Astrocyte (in vitro differentiated cells and primary cell): ENCODE results near the gene FLRT2. TPM values are rescaled to one million over a fixed set of nuclear protein-coding genes. Genes with fewer than 3 reads are reported as not detected.

Experiments
- DNase-seq: peaks from one replicate; pipeline ENCODE4 v3.0.0-alpha.2; 2010; ENCODE audit warnings: low read depth
- FAIRE-seq: peaks from 2 replicates; lab custom pipeline; 2011; peaks lifted over from hg19 to GRCh38; lab: Jason Lieb, UNC
- H2AFZ ChIP-seq: 2 replicates; pipeline ENCODE4 v1.6.0; 2012; ENCODE audit warnings: low read depth, low read length, inconsistent platforms
- H3K27ac ChIP-seq: 2 replicates; pipeline ENCODE4 v1.5.1; 2011; ENCODE audit warnings: low read depth, low read length, inconsistent platforms
- H3K27me3 ChIP-seq: 2 replicates; pipeline ENCODE4 v1.6.0; 2011; ENCODE audit warnings: low read length, inconsistent platforms; ENCODE audit not compliant: insufficient read depth
- H3K36me3 ChIP-seq: 2 replicates; pipeline ENCODE4 v1.5.1; 2011; ENCODE audit warnings: low read length, inconsistent platforms; ENCODE audit not compliant: insufficient read depth
- H3K4me1 ChIP-seq: 2 replicates; pipeline ENCODE4 v1.5.1; 2011; ENCODE audit warnings: low read length, inconsistent platforms; ENCODE audit not compliant: insufficient read depth
- H3K4me2 ChIP-seq: 2 replicates; pipeline ENCODE4 v1.6.0; 2012; ENCODE audit warnings: low read length, inconsistent platforms
- H3K4me3 ChIP-seq: 2 replicates; pipeline ENCODE4 v1.5.1; 2011; ENCODE audit warnings: low read depth, mild to moderate bottlenecking, low read length, inconsistent platforms; ENCODE audit not compliant: insufficient read depth
- H3K79me2 ChIP-seq: 2 replicates; pipeline ENCODE4 v1.6.0; 2012; ENCODE audit warnings: mild to moderate bottlenecking, low read length, inconsistent platforms; ENCODE audit not compliant: insufficient read depth
- H3K9ac ChIP-seq: 2 replicates; pipeline ENCODE4 v1.6.0; 2012; ENCODE audit warnings: mild to moderate bottlenecking, low read length, inconsistent platforms
- H3K9me3 ChIP-seq: 2 replicates; pipeline ENCODE4 v1.5.1; 2012; ENCODE audit warnings: low read depth, mild to moderate bottlenecking, low read length, inconsistent platforms; ENCODE audit not compliant: insufficient read depth
- H4K20me1 ChIP-seq: 2 replicates; pipeline ENCODE4 v1.6.0; 2012; ENCODE audit warnings: low read length, inconsistent platforms; ENCODE audit not compliant: insufficient read depth
- H3K27ac Mint-ChIP-seq: one replicate; pipeline ENCODE4 v1.8.0; 2021; ENCODE audit warnings: mild to moderate bottlenecking, mixed read lengths; ENCODE audit not compliant: unreplicated experiment
- H3K27me3 Mint-ChIP-seq: one replicate; pipeline ENCODE4 v1.8.0; 2021; ENCODE audit warnings: low read depth, mixed read lengths; ENCODE audit not compliant: unreplicated experiment
- H3K36me3 Mint-ChIP-seq: one replicate; pipeline ENCODE4 v1.8.0; 2021; ENCODE audit warnings: low read depth, mixed read lengths; ENCODE audit not compliant: unreplicated experiment
- H3K4me1 Mint-ChIP-seq: one replicate; pipeline ENCODE4 v1.8.0; 2021; ENCODE audit warnings: low read depth, mixed read lengths; ENCODE audit not compliant: unreplicated experiment
- H3K4me3 Mint-ChIP-seq: one replicate; pipeline ENCODE4 v1.8.0; 2021; ENCODE audit warnings: mild to moderate bottlenecking, moderate library complexity, mixed read lengths; ENCODE audit not compliant: unreplicated experiment
- H3K9me3 Mint-ChIP-seq: one replicate; pipeline ENCODE4 v1.8.0; 2021; ENCODE audit warnings: mild to moderate bottlenecking, mixed read lengths; ENCODE audit not compliant: unreplicated experiment
- CTCF ChIP-seq: IDR thresholded peaks from 2 replicates; pipeline ENCODE4 v1.5.1; 2011; ENCODE audit warnings: low read depth, mild to moderate bottlenecking, inconsistent platforms, low read length, moderate library complexity; ENCODE audit not compliant: insufficient read depth
- EZH2 ChIP-seq: IDR thresholded peaks from 2 replicates; pipeline ENCODE4 v1.6.1; 2012; ENCODE audit warnings: mild to moderate bottlenecking, low read length, inconsistent platforms; ENCODE audit not compliant: insufficient read depth
- total RNA-seq: library from RNA; stranded (reverse); gene quantifications from 2 replicates; pipeline ENCODE4 v1.2.1, GENCODE V29; 2021

FLRT2 gene
- total RNA-seq, 1 donor from 2014 or later = 227 TPM

GRCh38 chr14:85616386-85616885 lies 86.5 kb downstream of the FLRT2 start:
- H2AFZ ChIP-seq = no peak overlapping the region
- no peak overlapping the region for H3K4me2 ChIP-seq
- no peak overlapping the region for H3K4me3 Mint-ChIP-seq
- no peaks in the 10 kb centered on the region for H3K9me3 Mint-ChIP-seq
- H3K36me3 ChIP-seq = no peaks in the 10 kb centered on the region
- H3K27ac ChIP-seq = no peak overlapping the region
- peaks cover 3% of the 10 kb centered on the region for H3K36me3 Mint-ChIP-seq
- no peaks in the 10 kb centered on the region for H3K79me2 ChIP-seq
- no peak for TF ChIP-seq EZH2
- TF ChIP-seq CTCF = no peak
- no peak for FAIRE-seq
- H3K27me3 ChIP-seq = no peaks in the 10 kb centered on the region
- no peak overlapping the region for H3K27ac Mint-ChIP-seq
- no peak overlapping the region for H3K9ac ChIP-seq
- no peak overlapping the region for H3K4me3 ChIP-seq
- DNase-seq = no peak
- H3K4me1 ChIP-seq = no peaks in the 10 kb centered on the region
- no peaks in the 10 kb centered on the region for H3K27me3 Mint-ChIP-seq
- peaks cover 13% of the 10 kb centered on the region for H3K4me1 Mint-ChIP-seq
- H4K20me1 ChIP-seq = no peaks in the 10 kb centered on the region
- H3K9me3 ChIP-seq = no peaks in the 10 kb centered on the region

GRCh38 chr14:85616886-85617285 lies 86.9 kb downstream of the FLRT2 start:
- no peaks in the 10 kb centered on the region for H3K79me2 ChIP-seq
- no peaks in the 10 kb centered on the region for H3K9me3 ChIP-seq
- no peaks in the 10 kb centered on the region for H3K9me3 Mint-ChIP-seq
- no peak overlapping the region for H3K9ac ChIP-seq
- no peak overlapping the region for H3K27ac Mint-ChIP-seq
- no peaks in the 10 kb centered on the region for H3K4me1 ChIP-seq
- H3K4me3 ChIP-seq = no peak overlapping the region
- H3K27ac ChIP-seq = no peak overlapping the region
- no peak overlapping the region for H3K4me3 Mint-ChIP-seq
- no peaks in the 10 kb centered on the region for H3K27me3 ChIP-seq
- no peak overlapping the region for H2AFZ ChIP-seq
- no peak for TF ChIP-seq CTCF
- FAIRE-seq = no peak
- peaks cover 6% of the 10 kb centered on the region for H3K36me3 Mint-ChIP-seq
- H3K36me3 ChIP-seq = no peaks in the 10 kb centered on the region
- peaks cover 13% of the 10 kb centered on the region for H3K4me1 Mint-ChIP-seq
- H4K20me1 ChIP-seq = no peaks in the 10 kb centered on the region
- H3K27me3 Mint-ChIP-seq = no peaks in the 10 kb centered on the region
- H3K4me2 ChIP-seq = no peak overlapping the region
- no peak for DNase-seq

GRCh38 chr14:85617791-85618190 lies 87.8 kb downstream of the FLRT2 start:
- H3K4me1 Mint-ChIP-seq = peaks cover 13% of the 10 kb centered on the region
- Histone ChIP-seq H4K20me1 (no peaks in the 10 kb centered on the region), H3K9me3 (no peaks in the 10 kb centered on the region), H3K27me3 (no peaks in the 10 kb centered on the region), H3K4me2 (no peak overlapping the region), H3K27ac (no peak overlapping the region), H3K4me3 (no peak overlapping the region), H3K4me1 (no peaks in the 10 kb centered on the region), H3K36me3 (no peaks in the 10 kb centered on the region), H3K79me2 (no peaks in the 10 kb centered on the region), H2AFZ (no peak overlapping the region), H3K9ac (no peak overlapping the region)
- peaks cover 15% of the 10 kb centered on the region for H3K36me3 Mint-ChIP-seq
- TF ChIP-seq CTCF (no peak), EZH2 (no peak)
- no peak for DNase-seq
- no peaks in the 10 kb centered on the region for H3K9me3 Mint-ChIP-seq
- no peak for FAIRE-seq
- no peaks in the 10 kb centered on the region for H3K27me3 Mint-ChIP-seq
- no peak overlapping the region for H3K4me3 Mint-ChIP-seq
- H3K27ac Mint-ChIP-seq = no peak overlapping the region
